ENCODE measurements around the gene ATG16L2. TPM values are rescaled to one million over a fixed set of nuclear protein-coding genes. Genes with fewer than 3 reads are reported as not detected.

Gene ATG16L2
- total RNA-seq, 1 donor from 2014 or later = 9.6 TPM

- H2AFZ ChIP-seq (ENCODE audit: low read depth, low read length) = peak overlapping the region; percentile 49
Observed at GRCh38 chr11:72771507-72771906, 42.7 kb upstream of the ATG16L2 start.

DNA sequence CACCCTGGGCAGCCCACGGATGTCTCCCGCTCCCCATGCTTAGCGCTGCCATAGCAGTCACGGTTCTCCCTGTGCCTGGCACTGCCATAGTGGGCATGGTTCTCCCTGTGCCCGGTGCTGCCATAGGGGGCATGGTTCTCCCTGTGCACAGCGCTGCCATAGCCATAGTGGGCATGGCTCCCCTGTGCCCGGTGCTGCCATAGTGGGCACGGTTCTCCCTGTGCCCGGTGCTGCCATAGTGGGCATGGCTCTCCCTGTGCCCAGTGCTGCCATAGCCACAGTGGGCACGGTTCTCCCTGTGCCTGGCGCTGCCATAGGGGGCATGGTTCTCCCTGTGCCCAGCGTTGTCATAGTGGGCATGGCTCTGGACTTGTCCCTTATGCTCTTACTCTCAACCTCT is 42.2 kb upstream of the ATG16L2 start:
- no peaks in the 10 kb centered on the region for H3K36me3 ChIP-seq (ENCODE audit: insufficient read depth, low read length)
- H4K20me1 ChIP-seq (ENCODE audit: insufficient read depth, low read length) = no peaks in the 10 kb centered on the region
- H3K4me1 ChIP-seq (ENCODE audit: insufficient read depth, low read length) = peaks cover 30% of the 10 kb centered on the region
- Mint-ChIP-seq H3K27ac (ENCODE audit: unreplicated experiment) (peak overlapping the region; percentile 94), H3K4me1 (ENCODE audit: low read depth, unreplicated experiment) (peaks cover 37% of the 10 kb centered on the region), H3K36me3 (ENCODE audit: low read depth, unreplicated experiment) (peaks cover 5% of the 10 kb centered on the region), H3K9me3 (ENCODE audit: unreplicated experiment) (no peaks in the 10 kb centered on the region), H3K27me3 (ENCODE audit: low read depth, unreplicated experiment) (peaks cover 5% of the 10 kb centered on the region), H3K4me3 (ENCODE audit: unreplicated experiment) (no peak overlapping the region)
- no peak for TF ChIP-seq EZH2 (IDR thresholded peaks at IDR 0.05; ENCODE audit: insufficient read depth, low read length)
- TF ChIP-seq, protein P1, sequence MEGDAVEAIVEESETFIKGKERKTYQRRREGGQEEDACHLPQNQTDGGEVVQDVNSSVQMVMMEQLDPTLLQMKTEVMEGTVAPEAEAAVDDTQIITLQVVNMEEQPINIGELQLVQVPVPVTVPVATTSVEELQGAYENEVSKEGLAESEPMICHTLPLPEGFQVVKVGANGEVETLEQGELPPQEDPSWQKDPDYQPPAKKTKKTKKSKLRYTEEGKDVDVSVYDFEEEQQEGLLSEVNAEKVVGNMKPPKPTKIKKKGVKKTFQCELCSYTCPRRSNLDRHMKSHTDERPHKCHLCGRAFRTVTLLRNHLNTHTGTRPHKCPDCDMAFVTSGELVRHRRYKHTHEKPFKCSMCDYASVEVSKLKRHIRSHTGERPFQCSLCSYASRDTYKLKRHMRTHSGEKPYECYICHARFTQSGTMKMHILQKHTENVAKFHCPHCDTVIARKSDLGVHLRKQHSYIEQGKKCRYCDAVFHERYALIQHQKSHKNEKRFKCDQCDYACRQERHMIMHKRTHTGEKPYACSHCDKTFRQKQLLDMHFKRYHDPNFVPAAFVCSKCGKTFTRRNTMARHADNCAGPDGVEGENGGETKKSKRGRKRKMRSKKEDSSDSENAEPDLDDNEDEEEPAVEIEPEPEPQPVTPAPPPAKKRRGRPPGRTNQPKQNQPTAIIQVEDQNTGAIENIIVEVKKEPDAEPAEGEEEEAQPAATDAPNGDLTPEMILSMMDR (IDR thresholded peaks at IDR 0.05; ENCODE audit: insufficient read depth, low read depth, low read length) = no peak
- H3K9ac ChIP-seq (ENCODE audit: low read length) = peak overlapping the region; percentile 63
- H2AFZ ChIP-seq (ENCODE audit: low read depth, low read length) = no peak overlapping the region
- no peak overlapping the region for H3K27ac ChIP-seq (ENCODE audit: low read depth, low read length)
- H3K4me3 ChIP-seq (ENCODE audit: insufficient read depth, low read depth, low read length) = no peak overlapping the region
- FAIRE-seq (no peak), DNase-seq (ENCODE audit: low read depth) (no peak)
- H3K9me3 ChIP-seq (ENCODE audit: insufficient read depth, low read depth, low read length) = no peaks in the 10 kb centered on the region
- no peaks in the 10 kb centered on the region for H3K27me3 ChIP-seq (ENCODE audit: insufficient read depth, low read length)
- no peaks in the 10 kb centered on the region for H3K79me2 ChIP-seq (ENCODE audit: insufficient read depth, low read length)
- peak overlapping the region; percentile 64 for H3K4me2 ChIP-seq (ENCODE audit: low read length)

More at GRCh38 chr11:72771507-72771906, 42.7 kb upstream of the ATG16L2 start:
- TF ChIP-seq EZH2 (IDR thresholded peaks at IDR 0.05; ENCODE audit: insufficient read depth, low read length) = no peak
- TF ChIP-seq, protein P1 (IDR thresholded peaks at IDR 0.05; ENCODE audit: insufficient read depth, low read depth, low read length) = no peak
- peaks cover 3% of the 10 kb centered on the region for H3K36me3 Mint-ChIP-seq (ENCODE audit: low read depth, unreplicated experiment)
- H3K27ac ChIP-seq (ENCODE audit: low read depth, low read length) = no peak overlapping the region
- peaks cover 40% of the 10 kb centered on the region for H3K4me1 Mint-ChIP-seq (ENCODE audit: low read depth, unreplicated experiment)
- no peaks in the 10 kb centered on the region for H4K20me1 ChIP-seq (ENCODE audit: insufficient read depth, low read length)
- H3K27ac Mint-ChIP-seq (ENCODE audit: unreplicated experiment) = peak overlapping the region; percentile 94
- peak; percentile 54 for DNase-seq (ENCODE audit: low read depth)
- H3K4me1 ChIP-seq (ENCODE audit: insufficient read depth, low read length) = peaks cover 30% of the 10 kb centered on the region
- no peak overlapping the region for H3K4me3 ChIP-seq (ENCODE audit: insufficient read depth, low read depth, low read length)
- H3K9me3 Mint-ChIP-seq (ENCODE audit: unreplicated experiment) = no peaks in the 10 kb centered on the region
- H3K27me3 Mint-ChIP-seq (ENCODE audit: low read depth, unreplicated experiment) = peaks cover 5% of the 10 kb centered on the region
- peak overlapping the region; percentile 64 for H3K4me2 ChIP-seq (ENCODE audit: low read length)
- H3K36me3 ChIP-seq (ENCODE audit: insufficient read depth, low read length) = no peaks in the 10 kb centered on the region
- FAIRE-seq = no peak
- no peak overlapping the region for H3K4me3 Mint-ChIP-seq (ENCODE audit: unreplicated experiment)
- no peaks in the 10 kb centered on the region for H3K27me3 ChIP-seq (ENCODE audit: insufficient read depth, low read length)
- no peaks in the 10 kb centered on the region for H3K9me3 ChIP-seq (ENCODE audit: insufficient read depth, low read depth, low read length)
- peak overlapping the region; percentile 32 for H3K9ac ChIP-seq (ENCODE audit: low read length)
- H3K79me2 ChIP-seq (ENCODE audit: insufficient read depth, low read length) = no peaks in the 10 kb centered on the region

DNA sequence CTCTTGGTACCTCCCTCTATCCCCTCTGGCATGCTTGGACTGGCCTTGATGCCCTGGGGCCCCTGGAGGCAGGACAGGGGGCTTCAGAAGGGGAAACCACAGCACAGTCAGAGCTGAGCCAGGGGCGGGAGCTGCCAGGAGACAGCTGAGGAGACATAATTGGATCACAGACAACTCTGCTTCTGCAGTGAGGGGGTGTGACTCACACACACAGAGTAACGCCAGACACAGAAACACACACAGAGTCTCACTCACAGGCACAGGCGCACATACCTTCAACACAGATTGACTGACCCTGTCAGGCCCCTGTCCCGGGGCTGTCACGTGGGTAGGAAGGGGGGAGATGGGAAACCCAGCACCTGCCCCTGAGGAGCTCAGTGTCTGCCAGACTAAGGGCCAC is 40.9 kb upstream of the ATG16L2 start:
- Histone ChIP-seq H3K9ac (ENCODE audit: low read length) (peak overlapping the region; percentile 63), H3K27me3 (ENCODE audit: insufficient read depth, low read length) (no peaks in the 10 kb centered on the region), H3K4me2 (ENCODE audit: low read length) (peak overlapping the region; percentile 63), H3K4me1 (ENCODE audit: insufficient read depth, low read length) (peaks cover 30% of the 10 kb centered on the region), H3K79me2 (ENCODE audit: insufficient read depth, low read length) (no peaks in the 10 kb centered on the region), H4K20me1 (ENCODE audit: insufficient read depth, low read length) (no peaks in the 10 kb centered on the region), H3K9me3 (ENCODE audit: insufficient read depth, low read depth, low read length) (no peaks in the 10 kb centered on the region), H3K4me3 (ENCODE audit: insufficient read depth, low read depth, low read length) (no peak overlapping the region), H3K27ac (ENCODE audit: low read depth, low read length) (peak overlapping the region; percentile 77), H3K36me3 (ENCODE audit: insufficient read depth, low read length) (no peaks in the 10 kb centered on the region), H2AFZ (ENCODE audit: low read depth, low read length) (peak overlapping the region; percentile 8)
- peaks cover 36% of the 10 kb centered on the region for H3K4me1 Mint-ChIP-seq (ENCODE audit: low read depth, unreplicated experiment)
- no peaks in the 10 kb centered on the region for H3K9me3 Mint-ChIP-seq (ENCODE audit: unreplicated experiment)
- H3K27ac Mint-ChIP-seq (ENCODE audit: unreplicated experiment) = peak overlapping the region; percentile 94
- no peak for TF ChIP-seq EZH2 (IDR thresholded peaks at IDR 0.05; ENCODE audit: insufficient read depth, low read length)
- TF ChIP-seq, protein P1 (IDR thresholded peaks at IDR 0.05; ENCODE audit: insufficient read depth, low read depth, low read length) = no peak
- H3K4me3 Mint-ChIP-seq (ENCODE audit: unreplicated experiment) = peak overlapping the region; percentile 12
- DNase-seq (ENCODE audit: low read depth) (peak; percentile 90), FAIRE-seq (peak; percentile 86)
- peaks cover 2% of the 10 kb centered on the region for H3K27me3 Mint-ChIP-seq (ENCODE audit: low read depth, unreplicated experiment)
- H3K36me3 Mint-ChIP-seq (ENCODE audit: low read depth, unreplicated experiment) = peaks cover 5% of the 10 kb centered on the region

Data from astrocyte (in vitro differentiated cells and primary cell).